Astrocyte (in vitro differentiated cells and primary cell): ENCODE measurements around the gene MALT1. TPM values are rescaled to one million over a fixed set of nuclear protein-coding genes. Genes with fewer than 3 reads are reported as not detected.

ENCODE experiments used
- DNase-seq: peaks from one replicate; pipeline ENCODE4 v3.0.0-alpha.2; 2010; ENCODE audit warnings: low read depth
- FAIRE-seq: peaks from 2 replicates; lab custom pipeline; 2011; peaks lifted over from hg19 to GRCh38; lab: Jason Lieb, UNC
- H2AFZ ChIP-seq: 2 replicates; pipeline ENCODE4 v1.6.0; 2012; ENCODE audit warnings: low read depth, low read length, inconsistent platforms
- H3K27ac ChIP-seq: 2 replicates; pipeline ENCODE4 v1.5.1; 2011; ENCODE audit warnings: low read depth, low read length, inconsistent platforms
- H3K27me3 ChIP-seq: 2 replicates; pipeline ENCODE4 v1.6.0; 2011; ENCODE audit warnings: low read length, inconsistent platforms; ENCODE audit not compliant: insufficient read depth
- H3K36me3 ChIP-seq: 2 replicates; pipeline ENCODE4 v1.5.1; 2011; ENCODE audit warnings: low read length, inconsistent platforms; ENCODE audit not compliant: insufficient read depth
- H3K4me1 ChIP-seq: 2 replicates; pipeline ENCODE4 v1.5.1; 2011; ENCODE audit warnings: low read length, inconsistent platforms; ENCODE audit not compliant: insufficient read depth
- H3K4me2 ChIP-seq: 2 replicates; pipeline ENCODE4 v1.6.0; 2012; ENCODE audit warnings: low read length, inconsistent platforms
- H3K4me3 ChIP-seq: 2 replicates; pipeline ENCODE4 v1.5.1; 2011; ENCODE audit warnings: low read depth, mild to moderate bottlenecking, low read length, inconsistent platforms; ENCODE audit not compliant: insufficient read depth
- H3K79me2 ChIP-seq: 2 replicates; pipeline ENCODE4 v1.6.0; 2012; ENCODE audit warnings: mild to moderate bottlenecking, low read length, inconsistent platforms; ENCODE audit not compliant: insufficient read depth
- H3K9ac ChIP-seq: 2 replicates; pipeline ENCODE4 v1.6.0; 2012; ENCODE audit warnings: mild to moderate bottlenecking, low read length, inconsistent platforms
- H3K9me3 ChIP-seq: 2 replicates; pipeline ENCODE4 v1.5.1; 2012; ENCODE audit warnings: low read depth, mild to moderate bottlenecking, low read length, inconsistent platforms; ENCODE audit not compliant: insufficient read depth
- H4K20me1 ChIP-seq: 2 replicates; pipeline ENCODE4 v1.6.0; 2012; ENCODE audit warnings: low read length, inconsistent platforms; ENCODE audit not compliant: insufficient read depth
- H3K27ac Mint-ChIP-seq: one replicate; pipeline ENCODE4 v1.8.0; 2021; ENCODE audit warnings: mild to moderate bottlenecking, mixed read lengths; ENCODE audit not compliant: unreplicated experiment
- H3K27me3 Mint-ChIP-seq: one replicate; pipeline ENCODE4 v1.8.0; 2021; ENCODE audit warnings: low read depth, mixed read lengths; ENCODE audit not compliant: unreplicated experiment
- H3K36me3 Mint-ChIP-seq: one replicate; pipeline ENCODE4 v1.8.0; 2021; ENCODE audit warnings: low read depth, mixed read lengths; ENCODE audit not compliant: unreplicated experiment
- H3K4me1 Mint-ChIP-seq: one replicate; pipeline ENCODE4 v1.8.0; 2021; ENCODE audit warnings: low read depth, mixed read lengths; ENCODE audit not compliant: unreplicated experiment
- H3K4me3 Mint-ChIP-seq: one replicate; pipeline ENCODE4 v1.8.0; 2021; ENCODE audit warnings: mild to moderate bottlenecking, moderate library complexity, mixed read lengths; ENCODE audit not compliant: unreplicated experiment
- H3K9me3 Mint-ChIP-seq: one replicate; pipeline ENCODE4 v1.8.0; 2021; ENCODE audit warnings: mild to moderate bottlenecking, mixed read lengths; ENCODE audit not compliant: unreplicated experiment
- CTCF ChIP-seq: IDR thresholded peaks from 2 replicates; pipeline ENCODE4 v1.5.1; 2011; ENCODE audit warnings: low read depth, mild to moderate bottlenecking, inconsistent platforms, low read length, moderate library complexity; ENCODE audit not compliant: insufficient read depth
- EZH2 ChIP-seq: IDR thresholded peaks from 2 replicates; pipeline ENCODE4 v1.6.1; 2012; ENCODE audit warnings: mild to moderate bottlenecking, low read length, inconsistent platforms; ENCODE audit not compliant: insufficient read depth
- total RNA-seq: library from RNA; stranded (reverse); gene quantifications from 2 replicates; pipeline ENCODE4 v1.2.1, GENCODE V29; 2021

The MALT1 gene
- total RNA-seq, 1 donor from 2014 or later = 40.3 TPM

- peaks cover 61% of the 10 kb centered on the region for H3K36me3 ChIP-seq
Measured at GRCh38 chr18:58745914-58746313, 74.6 kb downstream of the MALT1 start.

GRCh38 chr18:58748899-58749595, 77.8 kb downstream of the MALT1 start:
- H3K4me2 ChIP-seq = no peak overlapping the region
- H3K36me3 ChIP-seq = peaks cover 54% of the 10 kb centered on the region
- H3K36me3 Mint-ChIP-seq = peaks cover 49% of the 10 kb centered on the region
- H3K9ac ChIP-seq = no peak overlapping the region
- H3K4me1 Mint-ChIP-seq = no peaks in the 10 kb centered on the region
- no peaks in the 10 kb centered on the region for H3K4me1 ChIP-seq
- H2AFZ ChIP-seq = no peak overlapping the region
- TF ChIP-seq EZH2 (no peak), CTCF (no peak)
- no peak overlapping the region for H3K4me3 Mint-ChIP-seq
- H3K9me3 ChIP-seq = no peaks in the 10 kb centered on the region
- H3K79me2 ChIP-seq = no peaks in the 10 kb centered on the region
- H3K4me3 ChIP-seq = no peak overlapping the region
- no peaks in the 10 kb centered on the region for H4K20me1 ChIP-seq
- FAIRE-seq = no peak
- H3K27me3 ChIP-seq = no peaks in the 10 kb centered on the region
- H3K27ac ChIP-seq = no peak overlapping the region
- no peaks in the 10 kb centered on the region for H3K27me3 Mint-ChIP-seq
- no peak overlapping the region for H3K27ac Mint-ChIP-seq
- H3K9me3 Mint-ChIP-seq = peaks cover 8% of the 10 kb centered on the region
- DNase-seq = no peak

More at GRCh38 chr18:58745914-58746313, 74.6 kb downstream of the MALT1 start:
- H2AFZ ChIP-seq = no peak overlapping the region
- Mint-ChIP-seq H3K9me3 (peaks cover 8% of the 10 kb centered on the region), H3K27me3 (no peaks in the 10 kb centered on the region), H3K27ac (no peak overlapping the region), H3K36me3 (peaks cover 45% of the 10 kb centered on the region), H3K4me1 (no peaks in the 10 kb centered on the region), H3K4me3 (no peak overlapping the region)
- no peaks in the 10 kb centered on the region for H3K27me3 ChIP-seq
- H3K4me2 ChIP-seq = no peak overlapping the region
- H3K9ac ChIP-seq = no peak overlapping the region
- TF ChIP-seq EZH2 (no peak), CTCF (no peak)
- FAIRE-seq (no peak), DNase-seq (no peak)
- no peaks in the 10 kb centered on the region for H4K20me1 ChIP-seq
- H3K79me2 ChIP-seq = no peaks in the 10 kb centered on the region
- H3K4me3 ChIP-seq = no peak overlapping the region
- no peaks in the 10 kb centered on the region for H3K4me1 ChIP-seq
- H3K9me3 ChIP-seq = no peaks in the 10 kb centered on the region
- no peak overlapping the region for H3K27ac ChIP-seq

- H3K36me3 Mint-ChIP-seq = peaks cover 24% of the 10 kb centered on the region
- DNase-seq (no peak), FAIRE-seq (no peak)
- H3K27ac Mint-ChIP-seq = no peak overlapping the region
- Histone ChIP-seq H4K20me1 (no peaks in the 10 kb centered on the region), H3K4me3 (no peak overlapping the region), H3K9ac (no peak overlapping the region), H3K27ac (no peak overlapping the region), H3K4me2 (no peak overlapping the region), H3K27me3 (no peaks in the 10 kb centered on the region), H2AFZ (no peak overlapping the region), H3K4me1 (no peaks in the 10 kb centered on the region), H3K9me3 (no peaks in the 10 kb centered on the region), H3K36me3 (peaks cover 14% of the 10 kb centered on the region), H3K79me2 (no peaks in the 10 kb centered on the region)
- no peak overlapping the region for H3K4me3 Mint-ChIP-seq
- H3K27me3 Mint-ChIP-seq = no peaks in the 10 kb centered on the region
- peaks cover 2% of the 10 kb centered on the region for H3K9me3 Mint-ChIP-seq
- TF ChIP-seq CTCF (no peak), EZH2 (no peak)
- no peaks in the 10 kb centered on the region for H3K4me1 Mint-ChIP-seq
Measured at GRCh38 chr18:58753976-58754375, 82.7 kb downstream of the MALT1 start.
